HEK293 (cell line): ENCODE data around the gene HIPK1.

Source experiments
- ZNF157 ChIP-seq: fragments of 450-650 bp; formaldehyde crosslinking; IDR thresholded peaks from 2 replicates; pipeline ENCODE4 v1.5.1; 2016; ENCODE audit warnings: missing biosample characterization, missing genetic modification characterization
- ZNF174 ChIP-seq: fragments of 450-650 bp; formaldehyde crosslinking; IDR thresholded peaks from 2 replicates; pipeline ENCODE4 v1.5.0; 2017; ENCODE audit warnings: missing biosample characterization, mild to moderate bottlenecking, missing genetic modification characterization
- ZNF423 ChIP-seq: fragments of 450-650 bp; formaldehyde crosslinking; IDR thresholded peaks from 2 replicates; pipeline ENCODE4 v1.5.1; 2016; ENCODE audit warnings: missing biosample characterization, missing genetic modification characterization
- ZNF777 ChIP-seq: fragments of 450-650 bp; formaldehyde crosslinking; IDR thresholded peaks from 2 replicates; pipeline ENCODE4 v1.5.1; 2017; ENCODE audit warnings: missing biosample characterization, missing genetic modification characterization, borderline replicate concordance
- TF ChIP-seq, protein P1 (sequence below): fragments of 450-650 bp; formaldehyde crosslinking; IDR thresholded peaks from 2 replicates; pipeline ENCODE4 v1.5.1; 2016; ENCODE audit warnings: missing biosample characterization, missing genetic modification characterization
- TF ChIP-seq, protein P2 (sequence below): fragments of 450-650 bp; formaldehyde crosslinking; conservative IDR thresholded peaks from 2 replicates; pipeline ENCODE4 v1.5.1; 2016; ENCODE audit warnings: low read depth, missing biosample characterization, missing genetic modification characterization
- TF ChIP-seq, protein P3 (sequence below): fragments of 450-650 bp; formaldehyde crosslinking; IDR thresholded peaks from 2 replicates; pipeline ENCODE4 v1.5.1; 2016; ENCODE audit warnings: missing biosample characterization, missing genetic modification characterization

DNA sequence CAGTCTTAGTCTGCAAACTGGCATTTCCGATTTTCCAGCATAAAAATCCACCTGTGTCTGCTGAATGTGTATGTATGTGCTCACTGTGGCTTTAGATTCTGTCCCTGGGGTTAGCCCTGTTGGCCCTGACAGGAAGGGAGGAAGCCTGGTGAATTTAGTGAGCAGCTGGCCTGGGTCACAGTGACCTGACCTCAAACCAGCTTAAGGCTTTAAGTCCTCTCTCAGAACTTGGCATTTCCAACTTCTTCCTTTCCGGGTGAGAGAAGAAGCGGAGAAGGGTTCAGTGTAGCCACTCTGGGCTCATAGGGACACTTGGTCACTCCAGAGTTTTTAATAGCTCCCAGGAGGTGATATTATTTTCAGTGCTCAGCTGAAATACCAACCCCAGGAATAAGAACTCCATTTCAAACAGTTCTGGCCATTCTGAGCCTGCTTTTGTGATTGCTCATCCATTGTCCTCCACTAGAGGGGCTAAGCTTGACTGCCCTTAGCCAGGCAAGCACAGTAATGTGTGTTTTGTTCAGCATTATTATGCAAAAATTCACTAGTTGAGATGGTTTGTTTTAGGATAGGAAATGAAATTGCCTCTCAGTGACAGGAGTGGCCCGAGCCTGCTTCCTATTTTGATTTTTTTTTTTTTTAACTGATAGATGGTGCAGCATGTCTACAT, 47.6 kb downstream of the HIPK1 start:
- TF ChIP-seq, protein P1, sequence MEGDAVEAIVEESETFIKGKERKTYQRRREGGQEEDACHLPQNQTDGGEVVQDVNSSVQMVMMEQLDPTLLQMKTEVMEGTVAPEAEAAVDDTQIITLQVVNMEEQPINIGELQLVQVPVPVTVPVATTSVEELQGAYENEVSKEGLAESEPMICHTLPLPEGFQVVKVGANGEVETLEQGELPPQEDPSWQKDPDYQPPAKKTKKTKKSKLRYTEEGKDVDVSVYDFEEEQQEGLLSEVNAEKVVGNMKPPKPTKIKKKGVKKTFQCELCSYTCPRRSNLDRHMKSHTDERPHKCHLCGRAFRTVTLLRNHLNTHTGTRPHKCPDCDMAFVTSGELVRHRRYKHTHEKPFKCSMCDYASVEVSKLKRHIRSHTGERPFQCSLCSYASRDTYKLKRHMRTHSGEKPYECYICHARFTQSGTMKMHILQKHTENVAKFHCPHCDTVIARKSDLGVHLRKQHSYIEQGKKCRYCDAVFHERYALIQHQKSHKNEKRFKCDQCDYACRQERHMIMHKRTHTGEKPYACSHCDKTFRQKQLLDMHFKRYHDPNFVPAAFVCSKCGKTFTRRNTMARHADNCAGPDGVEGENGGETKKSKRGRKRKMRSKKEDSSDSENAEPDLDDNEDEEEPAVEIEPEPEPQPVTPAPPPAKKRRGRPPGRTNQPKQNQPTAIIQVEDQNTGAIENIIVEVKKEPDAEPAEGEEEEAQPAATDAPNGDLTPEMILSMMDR (tag by site-specific recombination) = peak; percentile 49; the same call in 1 of the 2 replicates
- TF ChIP-seq ZNF157 (tag by site-specific recombination) = no peak
- TF ChIP-seq, protein P2, sequence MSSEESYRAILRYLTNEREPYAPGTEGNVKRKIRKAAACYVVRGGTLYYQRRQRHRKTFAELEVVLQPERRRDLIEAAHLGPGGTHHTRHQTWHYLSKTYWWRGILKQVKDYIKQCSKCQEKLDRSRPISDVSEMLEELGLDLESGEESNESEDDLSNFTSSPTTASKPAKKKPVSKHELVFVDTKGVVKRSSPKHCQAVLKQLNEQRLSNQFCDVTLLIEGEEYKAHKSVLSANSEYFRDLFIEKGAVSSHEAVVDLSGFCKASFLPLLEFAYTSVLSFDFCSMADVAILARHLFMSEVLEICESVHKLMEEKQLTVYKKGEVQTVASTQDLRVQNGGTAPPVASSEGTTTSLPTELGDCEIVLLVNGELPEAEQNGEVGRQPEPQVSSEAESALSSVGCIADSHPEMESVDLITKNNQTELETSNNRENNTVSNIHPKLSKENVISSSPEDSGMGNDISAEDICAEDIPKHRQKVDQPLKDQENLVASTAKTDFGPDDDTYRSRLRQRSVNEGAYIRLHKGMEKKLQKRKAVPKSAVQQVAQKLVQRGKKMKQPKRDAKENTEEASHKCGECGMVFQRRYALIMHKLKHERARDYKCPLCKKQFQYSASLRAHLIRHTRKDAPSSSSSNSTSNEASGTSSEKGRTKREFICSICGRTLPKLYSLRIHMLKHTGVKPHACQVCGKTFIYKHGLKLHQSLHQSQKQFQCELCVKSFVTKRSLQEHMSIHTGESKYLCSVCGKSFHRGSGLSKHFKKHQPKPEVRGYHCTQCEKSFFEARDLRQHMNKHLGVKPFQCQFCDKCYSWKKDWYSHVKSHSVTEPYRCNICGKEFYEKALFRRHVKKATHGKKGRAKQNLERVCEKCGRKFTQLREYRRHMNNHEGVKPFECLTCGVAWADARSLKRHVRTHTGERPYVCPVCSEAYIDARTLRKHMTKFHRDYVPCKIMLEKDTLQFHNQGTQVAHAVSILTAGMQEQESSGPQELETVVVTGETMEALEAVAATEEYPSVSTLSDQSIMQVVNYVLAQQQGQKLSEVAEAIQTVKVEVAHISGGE (tag by site-specific recombination) = no peak
- TF ChIP-seq ZNF174 (tag by site-specific recombination) = no peak
- TF ChIP-seq, protein P3, sequence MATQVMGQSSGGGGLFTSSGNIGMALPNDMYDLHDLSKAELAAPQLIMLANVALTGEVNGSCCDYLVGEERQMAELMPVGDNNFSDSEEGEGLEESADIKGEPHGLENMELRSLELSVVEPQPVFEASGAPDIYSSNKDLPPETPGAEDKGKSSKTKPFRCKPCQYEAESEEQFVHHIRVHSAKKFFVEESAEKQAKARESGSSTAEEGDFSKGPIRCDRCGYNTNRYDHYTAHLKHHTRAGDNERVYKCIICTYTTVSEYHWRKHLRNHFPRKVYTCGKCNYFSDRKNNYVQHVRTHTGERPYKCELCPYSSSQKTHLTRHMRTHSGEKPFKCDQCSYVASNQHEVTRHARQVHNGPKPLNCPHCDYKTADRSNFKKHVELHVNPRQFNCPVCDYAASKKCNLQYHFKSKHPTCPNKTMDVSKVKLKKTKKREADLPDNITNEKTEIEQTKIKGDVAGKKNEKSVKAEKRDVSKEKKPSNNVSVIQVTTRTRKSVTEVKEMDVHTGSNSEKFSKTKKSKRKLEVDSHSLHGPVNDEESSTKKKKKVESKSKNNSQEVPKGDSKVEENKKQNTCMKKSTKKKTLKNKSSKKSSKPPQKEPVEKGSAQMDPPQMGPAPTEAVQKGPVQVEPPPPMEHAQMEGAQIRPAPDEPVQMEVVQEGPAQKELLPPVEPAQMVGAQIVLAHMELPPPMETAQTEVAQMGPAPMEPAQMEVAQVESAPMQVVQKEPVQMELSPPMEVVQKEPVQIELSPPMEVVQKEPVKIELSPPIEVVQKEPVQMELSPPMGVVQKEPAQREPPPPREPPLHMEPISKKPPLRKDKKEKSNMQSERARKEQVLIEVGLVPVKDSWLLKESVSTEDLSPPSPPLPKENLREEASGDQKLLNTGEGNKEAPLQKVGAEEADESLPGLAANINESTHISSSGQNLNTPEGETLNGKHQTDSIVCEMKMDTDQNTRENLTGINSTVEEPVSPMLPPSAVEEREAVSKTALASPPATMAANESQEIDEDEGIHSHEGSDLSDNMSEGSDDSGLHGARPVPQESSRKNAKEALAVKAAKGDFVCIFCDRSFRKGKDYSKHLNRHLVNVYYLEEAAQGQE (tag by site-specific recombination) = no peak
- TF ChIP-seq ZNF423 = no peak
- TF ChIP-seq ZNF777 (tag by site-specific recombination) = no peak
